ENCODE data around the gene IGF2BP2. TPM values are rescaled to one million over a fixed set of nuclear protein-coding genes. Genes with fewer than 3 reads are reported as not detected.
"Not testable (repeated sequence)": the region's sequence is repeated elsewhere in the genome, so short reads cannot be mapped to it uniquely, and the experiment has no call there.

The IGF2BP2 gene
- total and polyA plus RNA-seq, 2 donors from 2014 or later, result 7.7 to 26.9 TPM

DNA sequence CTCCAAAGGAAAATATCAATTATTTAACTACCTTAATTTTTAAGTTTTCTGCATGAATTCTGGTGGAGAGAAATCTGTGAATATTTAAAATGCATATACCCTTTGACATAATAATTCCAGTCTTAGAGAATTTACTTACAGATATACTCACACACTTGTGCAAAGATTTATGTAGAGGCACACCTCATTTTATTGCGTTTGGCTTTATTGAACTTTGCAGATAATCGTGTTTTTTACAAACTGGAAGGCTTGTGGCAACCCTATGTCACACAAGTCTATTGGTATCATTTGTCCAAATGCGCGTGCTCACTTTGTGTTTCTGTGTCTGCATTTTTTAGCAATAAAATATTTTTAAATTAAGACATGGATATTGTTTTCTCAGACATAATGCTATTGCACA, 157.3 kb downstream of the IGF2BP2 start:
- TF ChIP-seq, protein P1, sequence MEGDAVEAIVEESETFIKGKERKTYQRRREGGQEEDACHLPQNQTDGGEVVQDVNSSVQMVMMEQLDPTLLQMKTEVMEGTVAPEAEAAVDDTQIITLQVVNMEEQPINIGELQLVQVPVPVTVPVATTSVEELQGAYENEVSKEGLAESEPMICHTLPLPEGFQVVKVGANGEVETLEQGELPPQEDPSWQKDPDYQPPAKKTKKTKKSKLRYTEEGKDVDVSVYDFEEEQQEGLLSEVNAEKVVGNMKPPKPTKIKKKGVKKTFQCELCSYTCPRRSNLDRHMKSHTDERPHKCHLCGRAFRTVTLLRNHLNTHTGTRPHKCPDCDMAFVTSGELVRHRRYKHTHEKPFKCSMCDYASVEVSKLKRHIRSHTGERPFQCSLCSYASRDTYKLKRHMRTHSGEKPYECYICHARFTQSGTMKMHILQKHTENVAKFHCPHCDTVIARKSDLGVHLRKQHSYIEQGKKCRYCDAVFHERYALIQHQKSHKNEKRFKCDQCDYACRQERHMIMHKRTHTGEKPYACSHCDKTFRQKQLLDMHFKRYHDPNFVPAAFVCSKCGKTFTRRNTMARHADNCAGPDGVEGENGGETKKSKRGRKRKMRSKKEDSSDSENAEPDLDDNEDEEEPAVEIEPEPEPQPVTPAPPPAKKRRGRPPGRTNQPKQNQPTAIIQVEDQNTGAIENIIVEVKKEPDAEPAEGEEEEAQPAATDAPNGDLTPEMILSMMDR (IDR thresholded peaks at IDR 0.05; ENCODE audit: borderline replicate concordance, extremely low read depth, insufficient read depth), result no peak
- intact Hi-C loops (cut with DNase I), result no loop called here
- Histone ChIP-seq H3K9me3 (ENCODE audit: control insufficient read depth in 2 of 3, insufficient read depth in 1 of 3, low read length in 3 of 3) (no peaks in the 10 kb centered on the region), H3K27me3 (ENCODE audit: control insufficient read depth, insufficient read depth, low read length) (no peaks in the 10 kb centered on the region), H3K4me3 (ENCODE audit: low read length in 3 of 3) (no peak overlapping the region), H3K36me3 (ENCODE audit: control insufficient read depth in 2 of 3, insufficient read depth in 3 of 3, low read length in 3 of 3) (peaks cover 0 to 8% (median 0%) of the 10 kb centered on the region in 3 donors), H3K4me1 (ENCODE audit: control insufficient read depth in 2 of 3, insufficient read depth in 2 of 3, low read depth in 1 of 3, low read length in 3 of 3) (no peaks in the 10 kb centered on the region), H3K27ac (ENCODE audit: low read depth in 2 of 2, low read length in 2 of 2) (no peak overlapping the region), H3K9ac (ENCODE audit: low read length in 3 of 3) (no peak overlapping the region)
- DNase-seq (no peak), FAIRE-seq (no peak)

DNA sequence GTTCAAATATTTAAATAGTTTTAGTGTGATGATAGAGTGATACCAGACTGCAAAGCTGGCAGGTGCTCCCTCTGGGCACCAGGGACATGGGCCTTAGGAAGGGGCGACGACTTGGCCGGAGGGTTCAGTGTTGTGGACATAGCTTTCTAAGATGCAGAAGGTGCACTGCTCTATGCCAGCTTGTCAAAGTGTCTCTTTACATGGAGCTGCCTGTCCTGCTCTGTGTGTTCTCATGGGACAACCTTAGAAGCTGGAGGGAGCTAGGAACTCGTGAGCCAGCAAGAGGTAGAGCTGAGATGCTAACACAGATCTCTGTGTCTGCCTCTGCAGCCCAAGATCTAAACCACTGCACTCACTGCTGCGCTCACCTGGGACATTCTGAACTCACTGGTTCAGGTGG, 160.9 kb downstream of the IGF2BP2 start:
- Histone ChIP-seq H3K36me3 (ENCODE audit: control insufficient read depth in 2 of 3, insufficient read depth in 3 of 3, low read length in 3 of 3) (peaks cover 0 to 4% (median 0%) of the 10 kb centered on the region in 3 donors), H3K4me1 (ENCODE audit: control insufficient read depth in 2 of 3, insufficient read depth in 2 of 3, low read depth in 1 of 3, low read length in 3 of 3) (peaks cover 0 to 2% (median 0%) of the 10 kb centered on the region in 3 donors), H3K4me3 (ENCODE audit: low read length in 3 of 3) (no peak overlapping the region), H3K9ac (ENCODE audit: low read length in 3 of 3) (no peak overlapping the region), H3K9me3 (ENCODE audit: control insufficient read depth in 2 of 3, insufficient read depth in 1 of 3, low read length in 3 of 3) (no peaks in the 10 kb centered on the region), H3K27ac (ENCODE audit: low read depth in 2 of 2, low read length in 2 of 2) (no peak overlapping the region), H3K27me3 (ENCODE audit: control insufficient read depth, insufficient read depth, low read length) (no peaks in the 10 kb centered on the region)
- no peak for FAIRE-seq
- no peak for DNase-seq
- intact Hi-C loops (cut with DNase I), result no loop called here
- TF ChIP-seq, protein P1 (IDR thresholded peaks at IDR 0.05; ENCODE audit: borderline replicate concordance, extremely low read depth, insufficient read depth), result no peak

DNA sequence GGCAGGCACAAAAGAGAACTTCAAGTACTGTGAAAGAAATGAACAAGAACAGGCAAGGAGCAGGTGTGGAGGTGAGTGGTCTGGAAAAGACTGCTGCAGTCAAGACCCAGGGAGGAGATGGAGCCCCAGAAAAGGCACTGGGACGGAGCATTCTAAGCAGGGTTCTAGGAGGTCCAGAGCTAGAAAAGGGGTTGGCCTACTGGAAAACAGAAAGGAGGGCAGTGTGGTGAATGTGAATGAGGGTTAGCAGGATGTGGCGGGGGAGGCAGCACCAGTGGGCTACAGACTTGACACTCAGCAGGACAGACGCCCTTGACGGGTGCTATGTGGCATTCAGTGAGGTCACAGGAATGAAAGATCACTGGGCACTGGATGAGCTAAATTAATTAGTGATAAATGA, 163.1 kb downstream of the IGF2BP2 start:
- H3K9ac ChIP-seq (ENCODE audit: low read length in 3 of 3), result no peak overlapping the region
- intact Hi-C loops (cut with DNase I), result no loop called here
- DNase-seq (no peak), FAIRE-seq (no peak)
- no peaks in the 10 kb centered on the region for H3K27me3 ChIP-seq (ENCODE audit: control insufficient read depth, insufficient read depth, low read length)
- no peak overlapping the region for H3K27ac ChIP-seq (ENCODE audit: low read depth in 2 of 2, low read length in 2 of 2)
- TF ChIP-seq, protein P1 (IDR thresholded peaks at IDR 0.05; ENCODE audit: borderline replicate concordance, extremely low read depth, insufficient read depth), result no peak
- peaks cover 0 to 2% (median 0%) of the 10 kb centered on the region in 3 donors for H3K4me1 ChIP-seq (ENCODE audit: control insufficient read depth in 2 of 3, insufficient read depth in 2 of 3, low read depth in 1 of 3, low read length in 3 of 3)
- H3K9me3 ChIP-seq (ENCODE audit: control insufficient read depth in 2 of 3, insufficient read depth in 1 of 3, low read length in 3 of 3), result no peaks in the 10 kb centered on the region
- peaks cover 0 to 8% (median under 1%) of the 10 kb centered on the region in 3 donors for H3K36me3 ChIP-seq (ENCODE audit: control insufficient read depth in 2 of 3, insufficient read depth in 3 of 3, low read length in 3 of 3)
- no peak overlapping the region for H3K4me3 ChIP-seq (ENCODE audit: low read length in 3 of 3)

DNA sequence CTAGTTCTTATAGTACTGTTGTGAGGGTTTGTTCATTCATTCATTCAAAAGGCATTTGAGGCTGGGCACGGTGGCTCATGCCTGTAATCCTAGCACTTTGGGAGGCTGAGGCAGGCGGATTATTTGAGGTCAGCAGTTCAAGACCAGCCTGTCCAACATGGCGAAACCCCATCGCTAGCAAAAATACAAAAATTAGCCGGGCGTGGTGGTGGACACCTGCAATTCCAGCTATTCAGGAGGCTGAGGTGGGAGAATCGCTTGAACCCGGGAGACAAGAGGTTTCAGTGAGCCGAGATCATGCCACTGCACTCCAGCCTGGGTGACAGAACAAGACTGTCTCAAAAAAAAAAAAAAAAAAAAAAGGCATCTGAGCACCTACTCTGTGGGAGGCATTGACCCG, 163.5 kb downstream of the IGF2BP2 start:
- H3K36me3 ChIP-seq (ENCODE audit: control insufficient read depth in 2 of 3, insufficient read depth in 3 of 3, low read length in 3 of 3); H3K9me3 ChIP-seq (ENCODE audit: control insufficient read depth in 2 of 3, insufficient read depth in 1 of 3, low read length in 3 of 3); DNase-seq; H3K27me3 ChIP-seq (ENCODE audit: control insufficient read depth, insufficient read depth, low read length); H3K4me3 ChIP-seq (ENCODE audit: low read length in 3 of 3); H3K9ac ChIP-seq (ENCODE audit: low read length in 3 of 3); intact Hi-C loops (cut with DNase I); H3K27ac ChIP-seq (ENCODE audit: low read depth in 2 of 2, low read length in 2 of 2); H3K4me1 ChIP-seq (ENCODE audit: control insufficient read depth in 2 of 3, insufficient read depth in 2 of 3, low read depth in 1 of 3, low read length in 3 of 3); FAIRE-seq: not testable (repeated sequence)

All from kidney (tissue), 14 donors.